ENCODE data around the gene SUN1. TPM values are rescaled to one million over a fixed set of nuclear protein-coding genes. Genes with fewer than 3 reads are reported as not detected.

The SUN1 gene
- total and polyA plus RNA-seq, 9 of the 15 experiments (the other 6 are each of a cell fraction or from before 2014, with no cell fraction given): 36.8 to 132 (median 62.3) TPM

GRCh38 chr7:873367-874002 lies 41.2 kb downstream of the SUN1 start (continued):
- TF ChIP-seq ZNF655 (CRISPR knock-in tag; IDR thresholded peaks at IDR 0.05): no peak
- TF ChIP-seq POLR2G (IDR thresholded peaks at IDR 0.05; ENCODE audit: low read depth, low read length): peak; percentile 24; the same call in 1 of the 2 replicates
- TF ChIP-seq SUPT5H (IDR thresholded peaks at IDR 0.05): 0 out of 2 replicates have a peak, but pooled peaks have one; percentile 17
- TF ChIP-seq, protein P1, sequence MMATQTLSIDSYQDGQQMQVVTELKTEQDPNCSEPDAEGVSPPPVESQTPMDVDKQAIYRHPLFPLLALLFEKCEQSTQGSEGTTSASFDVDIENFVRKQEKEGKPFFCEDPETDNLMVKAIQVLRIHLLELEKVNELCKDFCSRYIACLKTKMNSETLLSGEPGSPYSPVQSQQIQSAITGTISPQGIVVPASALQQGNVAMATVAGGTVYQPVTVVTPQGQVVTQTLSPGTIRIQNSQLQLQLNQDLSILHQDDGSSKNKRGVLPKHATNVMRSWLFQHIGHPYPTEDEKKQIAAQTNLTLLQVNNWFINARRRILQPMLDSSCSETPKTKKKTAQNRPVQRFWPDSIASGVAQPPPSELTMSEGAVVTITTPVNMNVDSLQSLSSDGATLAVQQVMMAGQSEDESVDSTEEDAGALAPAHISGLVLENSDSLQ (IDR thresholded peaks at IDR 0.05): peak; percentile 29; the same call in 1 of the 2 replicates
- no peak; the same call in 1 of the 2 replicates for TF ChIP-seq ZNF197 (CRISPR knock-in tag; IDR thresholded peaks at IDR 0.05; ENCODE audit: low read depth)
- TF ChIP-seq KAT2B (IDR thresholded peaks at IDR 0.05; ENCODE audit: low read depth, low read length): no peak
- 0 out of 2 replicates have a peak, but pooled peaks have one; percentile 54 for TF ChIP-seq ZNF668 (CRISPR knock-in tag; IDR thresholded peaks at IDR 0.05)
- TF ChIP-seq JUND (IDR thresholded peaks at IDR 0.05; ENCODE audit: borderline replicate concordance, low read depth, low read length): peak; percentile 68
- TF ChIP-seq JUND (tag; IDR thresholded peaks at IDR 0.05; ENCODE audit: borderline replicate concordance, low read depth, low read length): peak; percentile 67; the same call in 2 of the 3 replicates
- no peak for TF ChIP-seq ZNF76 (CRISPR knock-in tag; IDR thresholded peaks at IDR 0.05; ENCODE audit: borderline replicate concordance)
- TF ChIP-seq ETV5 (CRISPR knock-in tag; IDR thresholded peaks at IDR 0.05; ENCODE audit: low read depth): peak; percentile 67
- TF ChIP-seq, protein P2, sequence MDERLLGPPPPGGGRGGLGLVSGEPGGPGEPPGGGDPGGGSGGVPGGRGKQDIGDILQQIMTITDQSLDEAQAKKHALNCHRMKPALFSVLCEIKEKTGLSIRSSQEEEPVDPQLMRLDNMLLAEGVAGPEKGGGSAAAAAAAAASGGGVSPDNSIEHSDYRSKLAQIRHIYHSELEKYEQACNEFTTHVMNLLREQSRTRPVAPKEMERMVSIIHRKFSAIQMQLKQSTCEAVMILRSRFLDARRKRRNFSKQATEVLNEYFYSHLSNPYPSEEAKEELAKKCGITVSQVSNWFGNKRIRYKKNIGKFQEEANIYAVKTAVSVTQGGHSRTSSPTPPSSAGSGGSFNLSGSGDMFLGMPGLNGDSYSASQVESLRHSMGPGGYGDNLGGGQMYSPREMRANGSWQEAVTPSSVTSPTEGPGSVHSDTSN (CRISPR knock-in tag; IDR thresholded peaks at IDR 0.05; ENCODE audit: low read depth): no peak
- TF ChIP-seq, protein P2 (tag; conservative IDR thresholded peaks at IDR 0.05; ENCODE audit: low read depth): 0 out of 2 replicates have a peak, but pooled peaks have one; percentile 5
- TF ChIP-seq, protein P3, sequence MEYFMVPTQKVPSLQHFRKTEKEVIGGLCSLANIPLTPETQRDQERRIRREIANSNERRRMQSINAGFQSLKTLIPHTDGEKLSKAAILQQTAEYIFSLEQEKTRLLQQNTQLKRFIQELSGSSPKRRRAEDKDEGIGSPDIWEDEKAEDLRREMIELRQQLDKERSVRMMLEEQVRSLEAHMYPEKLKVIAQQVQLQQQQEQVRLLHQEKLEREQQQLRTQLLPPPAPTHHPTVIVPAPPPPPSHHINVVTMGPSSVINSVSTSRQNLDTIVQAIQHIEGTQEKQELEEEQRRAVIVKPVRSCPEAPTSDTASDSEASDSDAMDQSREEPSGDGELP (CRISPR knock-in tag; IDR thresholded peaks at IDR 0.05; ENCODE audit: borderline replicate concordance): peak; percentile 96
- TF ChIP-seq, protein P4, sequence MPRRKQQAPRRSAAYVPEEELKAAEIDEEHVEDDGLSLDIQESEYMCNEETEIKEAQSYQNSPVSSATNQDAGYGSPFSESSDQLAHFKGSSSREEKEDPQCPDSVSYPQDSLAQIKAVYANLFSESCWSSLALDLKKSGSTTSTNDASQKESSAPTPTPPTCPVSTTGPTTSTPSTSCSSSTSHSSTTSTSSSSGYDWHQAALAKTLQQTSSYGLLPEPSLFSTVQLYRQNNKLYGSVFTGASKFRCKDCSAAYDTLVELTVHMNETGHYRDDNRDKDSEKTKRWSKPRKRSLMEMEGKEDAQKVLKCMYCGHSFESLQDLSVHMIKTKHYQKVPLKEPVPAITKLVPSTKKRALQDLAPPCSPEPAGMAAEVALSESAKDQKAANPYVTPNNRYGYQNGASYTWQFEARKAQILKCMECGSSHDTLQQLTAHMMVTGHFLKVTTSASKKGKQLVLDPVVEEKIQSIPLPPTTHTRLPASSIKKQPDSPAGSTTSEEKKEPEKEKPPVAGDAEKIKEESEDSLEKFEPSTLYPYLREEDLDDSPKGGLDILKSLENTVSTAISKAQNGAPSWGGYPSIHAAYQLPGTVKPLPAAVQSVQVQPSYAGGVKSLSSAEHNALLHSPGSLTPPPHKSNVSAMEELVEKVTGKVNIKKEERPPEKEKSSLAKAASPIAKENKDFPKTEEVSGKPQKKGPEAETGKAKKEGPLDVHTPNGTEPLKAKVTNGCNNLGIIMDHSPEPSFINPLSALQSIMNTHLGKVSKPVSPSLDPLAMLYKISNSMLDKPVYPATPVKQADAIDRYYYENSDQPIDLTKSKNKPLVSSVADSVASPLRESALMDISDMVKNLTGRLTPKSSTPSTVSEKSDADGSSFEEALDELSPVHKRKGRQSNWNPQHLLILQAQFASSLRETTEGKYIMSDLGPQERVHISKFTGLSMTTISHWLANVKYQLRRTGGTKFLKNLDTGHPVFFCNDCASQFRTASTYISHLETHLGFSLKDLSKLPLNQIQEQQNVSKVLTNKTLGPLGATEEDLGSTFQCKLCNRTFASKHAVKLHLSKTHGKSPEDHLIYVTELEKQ (CRISPR knock-in tag; IDR thresholded peaks at IDR 0.05): no peak
- TF ChIP-seq CREB1 (IDR thresholded peaks at IDR 0.05): no peak
- TF ChIP-seq CREB1 (CRISPR knock-in tag; IDR thresholded peaks at IDR 0.05): peak; percentile 89
- TF ChIP-seq NEUROD1 (IDR thresholded peaks at IDR 0.05; ENCODE audit: borderline replicate concordance, low read depth, low read length, partially characterized antibody): peak; percentile 51
